Vagina (tissue), 2 donors: ENCODE results near the gene DHRSX.

ENCODE experiments used
- CTCF ChIP-seq, 3 experiments: fragments of 450-650 bp in 2 of 3; fragments of 200-600 bp in 1 of 3; sonication (generic) in 1 of 3; IDR thresholded peaks; one replicate each; pipeline ENCODE4 v1.5.1; 2017 to 2019; ENCODE audit warnings: antibody characterized with exemption in 3 of 3, mild to moderate bottlenecking in 2 of 3, moderate library complexity in 2 of 3
- POLR2A ChIP-seq, 2 donors: fragments of 450-650 bp; IDR thresholded peaks; one replicate each; pipeline ENCODE4 v1.6.1; 2017; ENCODE audit warnings: antibody characterized with exemption in 2 of 2, mild to moderate bottlenecking in 2 of 2, moderate library complexity in 2 of 2
- POLR2AphosphoS5 ChIP-seq, 2 donors: sonication (generic); formaldehyde crosslinking; IDR thresholded peaks; one replicate each; pipeline ENCODE4 v1.9.0; 2017; ENCODE audit warnings: antibody characterized with exemption in 2 of 2, mild to moderate bottlenecking in 2 of 2, low read depth in 1 of 2; ENCODE audit not compliant: insufficient read depth in 1 of 2

- TF ChIP-seq CTCF (IDR thresholded peaks at IDR 0.05), result no peak
- TF ChIP-seq POLR2A (IDR thresholded peaks at IDR 0.05), result no peak
- no peak for TF ChIP-seq POLR2AphosphoS5 (IDR thresholded peaks at IDR 0.05; ENCODE audit: insufficient read depth in 1 of 2, low read depth in 1 of 2)
Observed at GRCh38 chrX:2425286-2426071, 75.3 kb downstream of the DHRSX start.
